ENCODE data around the gene TRMT1L. TPM values are rescaled to one million over a fixed set of nuclear protein-coding genes. Genes with fewer than 3 reads are reported as not detected.

Gene TRMT1L
- polyA plus RNA-seq, 6 donors from 2014 or later: 15.6 to 31.8 (median 22.9) TPM

DNA sequence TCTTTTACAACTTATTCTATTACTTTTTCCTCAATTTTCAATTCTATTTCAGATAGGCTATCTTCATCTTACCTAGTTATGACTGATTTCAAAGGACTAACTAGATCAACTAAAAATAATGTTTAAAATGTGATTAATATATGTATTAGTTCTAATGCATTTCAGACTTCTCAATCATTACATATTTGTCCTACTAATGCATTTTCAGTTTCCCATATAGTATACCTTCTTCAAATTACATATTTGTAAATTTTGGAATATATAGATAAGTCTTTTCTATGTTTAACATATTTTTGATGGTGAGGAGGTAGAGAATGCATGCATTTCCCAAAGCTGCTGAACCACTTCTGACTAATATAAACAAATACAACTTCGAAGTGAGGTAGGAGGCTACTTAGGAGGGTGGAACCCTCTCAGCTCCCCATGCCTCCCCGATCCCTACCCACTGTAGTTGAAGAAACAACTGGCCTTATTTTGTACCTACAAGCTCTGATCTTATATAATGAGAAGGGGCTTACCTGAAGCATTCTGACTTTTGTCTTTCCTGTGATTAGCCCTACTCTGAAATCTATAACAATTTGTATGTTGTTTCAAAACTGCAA, 1.7 kb downstream of the TRMT1L start:
- DNase-seq (no peak), ATAC-seq (ENCODE audit: low read depth in 2 of 2) (no peak)
- H3K36me3 Mint-ChIP-seq: peaks cover 0 to 8% of the 10 kb centered on the region in 2 donors
- peak overlapping the region; percentile 99 to 100 (median 100) for H3K27ac Mint-ChIP-seq
- peaks cover 25 to 45% (median 29%) of the 10 kb centered on the region in 3 donors for H3K4me1 Mint-ChIP-seq
- H3K27me3 Mint-ChIP-seq: no peaks in the 10 kb centered on the region
- no peaks in the 10 kb centered on the region for H3K9me3 Mint-ChIP-seq
- peak overlapping the region in 7 of 8 donors; percentile 92 to 100 (median 99) for H3K4me3 Mint-ChIP-seq

DNA sequence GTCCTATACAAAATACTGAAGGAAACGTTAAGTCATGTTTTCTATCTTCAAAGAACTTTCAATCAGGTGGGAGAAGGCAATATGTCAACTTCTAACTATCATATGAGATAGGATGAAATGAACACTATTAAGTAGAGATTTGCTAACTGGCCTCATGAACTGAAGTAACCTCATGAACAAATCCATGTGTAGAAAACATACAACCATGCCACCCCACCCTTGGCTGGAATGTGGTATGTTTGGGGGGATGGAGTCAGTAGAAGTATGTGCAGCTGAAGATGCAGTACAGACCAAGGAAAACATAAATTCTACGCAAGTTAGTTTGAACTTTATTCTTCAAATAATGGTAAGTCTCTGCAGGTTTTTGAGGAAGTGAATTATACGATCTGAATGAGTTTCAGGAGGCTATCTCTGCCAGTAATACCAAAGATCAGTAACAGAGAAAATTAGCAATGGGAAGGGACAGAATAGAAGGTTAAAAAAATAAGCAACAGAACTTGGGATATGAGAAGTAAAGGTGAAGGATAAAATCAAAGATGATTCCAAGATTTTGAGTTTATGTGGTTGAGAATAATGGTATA, 4.5 kb downstream of the TRMT1L start:
- Mint-ChIP-seq H3K4me3 (peak overlapping the region in 5 of 8 donors; percentile 9 to 69 (median 40)), H3K9me3 (no peaks in the 10 kb centered on the region), H3K27ac (peak overlapping the region in 5 of 6 donors; percentile 1 to 99 (median 21)), H3K36me3 (peaks cover 7 to 26% of the 10 kb centered on the region in 2 donors), H3K4me1 (peaks cover 17 to 41% (median 25%) of the 10 kb centered on the region in 3 donors), H3K27me3 (no peaks in the 10 kb centered on the region)
- no peak for ATAC-seq (ENCODE audit: low read depth in 2 of 2)
- no peak for DNase-seq

DNA sequence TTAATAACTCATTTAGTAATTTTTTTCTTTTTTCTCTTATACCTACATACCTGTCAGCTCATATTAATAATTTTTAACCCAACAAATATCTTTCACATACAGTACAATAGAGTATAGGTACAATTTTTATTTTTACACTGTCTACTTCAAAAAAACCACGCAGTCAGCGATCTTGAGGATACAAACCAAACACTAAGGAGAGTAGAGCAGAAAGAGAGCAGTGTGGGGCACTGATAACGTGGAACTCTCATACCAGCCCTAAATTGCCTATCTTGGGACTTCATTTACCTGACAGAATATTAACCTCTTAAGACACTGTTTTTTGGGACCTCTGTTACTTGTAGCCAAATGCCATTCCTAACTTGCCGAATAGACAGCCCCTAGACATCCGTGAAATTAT, 5.5 kb downstream of the TRMT1L start:
- Mint-ChIP-seq H3K36me3 (peaks cover 7 to 20% of the 10 kb centered on the region in 2 donors), H3K4me1 (peaks cover 17 to 41% (median 25%) of the 10 kb centered on the region in 3 donors)
- ATAC-seq (ENCODE audit: low read depth in 2 of 2): no peak

DNA sequence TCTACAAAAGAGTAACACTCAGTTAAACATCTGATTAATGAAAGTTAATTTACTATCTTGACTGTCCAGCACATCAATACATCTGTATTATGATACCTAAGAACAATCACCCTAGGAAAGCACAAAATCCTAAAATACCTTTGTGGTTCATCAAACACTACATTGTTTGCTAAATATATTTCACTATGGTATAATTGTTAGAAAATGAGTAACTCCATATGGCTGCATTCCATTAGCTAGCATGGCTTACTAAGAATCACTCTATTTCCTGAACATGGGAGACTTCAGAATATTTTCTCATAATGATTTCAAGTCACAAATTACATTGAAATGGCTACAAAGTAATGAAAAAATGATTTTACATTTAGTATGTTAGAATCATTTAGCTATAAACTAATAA, 12.5 kb downstream of the TRMT1L start:
- Mint-ChIP-seq H3K27me3 (no peaks in the 10 kb centered on the region), H3K27ac (no peak overlapping the region), H3K9me3 (no peaks in the 10 kb centered on the region), H3K36me3 (peaks cover 14 to 29% of the 10 kb centered on the region in 2 donors), H3K4me1 (peaks cover 0 to 7% (median 5%) of the 10 kb centered on the region in 3 donors), H3K4me3 (no peak overlapping the region)
- DNase-seq (no peak), ATAC-seq (ENCODE audit: low read depth in 2 of 2) (no peak)

More for the DNA sequence above, 5.5 kb downstream of the TRMT1L start:
- Mint-ChIP-seq H3K4me3 (no peak overlapping the region), H3K27ac (no peak overlapping the region), H3K9me3 (no peaks in the 10 kb centered on the region), H3K27me3 (no peaks in the 10 kb centered on the region)
- DNase-seq: no peak

DNA sequence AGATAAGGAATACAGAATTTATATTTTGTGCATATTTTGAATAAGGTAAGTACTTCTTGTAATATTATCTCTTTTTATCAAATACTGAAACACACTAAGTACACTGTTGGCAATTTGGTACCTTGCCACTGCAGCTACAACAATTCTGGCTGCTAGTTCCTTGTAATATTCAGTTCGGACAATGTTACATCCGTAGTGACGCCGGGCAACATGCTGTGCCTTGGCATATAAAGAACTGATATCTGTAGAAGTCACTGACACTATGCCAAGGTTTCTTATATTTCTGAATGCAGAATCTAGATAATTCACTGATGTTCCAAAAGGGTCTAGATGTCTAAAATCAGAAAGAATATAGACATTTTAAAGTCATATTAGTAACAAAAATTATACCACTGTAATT, 17.5 kb downstream of the TRMT1L start:
- Mint-ChIP-seq H3K36me3 (peaks cover 3 to 12% of the 10 kb centered on the region in 2 donors), H3K9me3 (no peaks in the 10 kb centered on the region), H3K27me3 (no peaks in the 10 kb centered on the region), H3K4me1 (no peaks in the 10 kb centered on the region), H3K4me3 (no peak overlapping the region), H3K27ac (no peak overlapping the region)
- DNase-seq: no peak
- ATAC-seq (ENCODE audit: low read depth in 2 of 2): no peak

DNA sequence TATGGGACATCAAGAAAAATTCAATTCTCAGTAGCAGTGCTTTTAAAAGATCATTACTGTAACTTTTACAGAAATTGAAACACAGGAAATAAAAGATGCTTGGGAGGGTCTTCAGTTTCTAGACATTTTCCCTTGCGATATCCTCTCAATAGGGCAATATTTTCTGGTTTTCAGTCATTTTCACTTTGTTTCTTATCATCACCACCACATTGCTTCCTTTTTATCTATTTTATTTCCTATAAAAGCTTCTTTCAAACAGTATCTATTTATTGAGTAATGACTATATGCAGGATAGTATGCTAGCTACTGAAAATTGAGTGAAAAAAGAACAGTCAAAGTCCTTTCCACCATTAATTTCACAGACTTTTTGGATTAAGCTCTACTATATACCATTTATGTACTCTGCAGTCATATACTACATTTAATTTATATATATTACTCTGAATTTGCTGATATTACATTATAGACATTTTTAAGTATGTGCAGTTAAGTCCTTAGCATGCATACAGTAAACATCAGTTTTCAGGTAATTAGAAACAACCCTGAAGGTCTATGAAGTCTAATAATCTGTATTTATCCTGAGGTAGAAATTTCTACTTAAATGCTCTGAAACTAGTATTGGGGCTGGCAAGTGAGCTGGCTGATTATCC, 18.7 kb downstream of the TRMT1L start:
- peak overlapping the region in 1 of 6 donors; percentile 63 for H3K27ac Mint-ChIP-seq
- no peak overlapping the region for H3K4me3 Mint-ChIP-seq
- no peaks in the 10 kb centered on the region for H3K4me1 Mint-ChIP-seq
- DNase-seq (no peak), ATAC-seq (ENCODE audit: low read depth in 2 of 2) (no peak)
- peaks cover 0 to 5% (median under 1%) of the 10 kb centered on the region in 7 donors for H3K9me3 Mint-ChIP-seq
- peaks cover 12 to 19% of the 10 kb centered on the region in 2 donors for H3K36me3 Mint-ChIP-seq
- H3K27me3 Mint-ChIP-seq: no peaks in the 10 kb centered on the region

DNA sequence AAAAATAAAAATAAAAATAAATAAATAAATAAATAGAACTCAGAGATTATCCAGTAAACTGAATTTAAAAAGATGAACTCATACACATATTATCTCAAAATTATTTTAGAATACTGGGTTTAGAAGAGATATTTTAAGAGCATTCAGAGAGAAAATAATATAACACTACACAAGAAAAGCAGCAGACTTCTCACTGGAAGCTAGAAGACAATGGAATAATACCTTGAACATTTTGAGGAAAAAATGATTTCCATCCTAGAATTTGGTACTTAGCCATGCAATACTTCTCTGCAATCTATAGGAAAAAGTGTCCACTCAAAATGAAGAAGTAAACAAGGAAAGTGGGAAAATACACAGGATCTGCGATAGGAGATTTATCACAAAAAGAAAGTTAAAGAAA, 24.2 kb downstream of the TRMT1L start:
- ATAC-seq (ENCODE audit: low read depth in 2 of 2): no peak
- H3K4me3 Mint-ChIP-seq: no peak overlapping the region
- no peak overlapping the region for H3K27ac Mint-ChIP-seq
- H3K36me3 Mint-ChIP-seq: peaks cover 23 to 29% of the 10 kb centered on the region in 2 donors
- no peaks in the 10 kb centered on the region for H3K4me1 Mint-ChIP-seq
- H3K9me3 Mint-ChIP-seq: peaks cover 0 to 11% (median 5%) of the 10 kb centered on the region in 7 donors
- DNase-seq: no peak
- no peaks in the 10 kb centered on the region for H3K27me3 Mint-ChIP-seq

DNA sequence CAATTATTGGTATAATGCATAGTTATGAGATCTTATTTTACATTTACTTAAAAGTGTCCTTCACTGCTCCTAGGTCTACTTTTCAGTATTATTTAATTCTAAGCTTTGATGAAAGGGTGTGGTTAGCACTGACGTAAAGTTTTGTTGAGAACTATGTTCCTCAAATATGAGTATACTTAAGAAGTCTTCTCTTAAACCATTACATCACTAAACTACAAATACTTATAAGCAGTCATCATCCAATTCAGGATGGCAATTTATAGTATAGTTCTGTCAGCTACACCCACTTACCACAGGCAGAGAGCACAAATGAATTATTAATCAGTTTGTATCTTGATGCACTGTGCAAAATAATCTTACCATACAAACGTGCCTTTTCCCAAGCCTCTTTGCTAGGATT, 27.0 kb downstream of the TRMT1L start:
- no peak for ATAC-seq (ENCODE audit: low read depth in 2 of 2)
- peaks cover 29 to 30% of the 10 kb centered on the region in 2 donors for H3K36me3 Mint-ChIP-seq
- peak overlapping the region in 1 of 6 donors; percentile 85 for H3K27ac Mint-ChIP-seq
- H3K4me3 Mint-ChIP-seq: no peak overlapping the region
- H3K4me1 Mint-ChIP-seq: no peaks in the 10 kb centered on the region
- no peaks in the 10 kb centered on the region for H3K27me3 Mint-ChIP-seq
- H3K9me3 Mint-ChIP-seq: peaks cover 0 to 11% (median 5%) of the 10 kb centered on the region in 7 donors
- DNase-seq: no peak

DNA sequence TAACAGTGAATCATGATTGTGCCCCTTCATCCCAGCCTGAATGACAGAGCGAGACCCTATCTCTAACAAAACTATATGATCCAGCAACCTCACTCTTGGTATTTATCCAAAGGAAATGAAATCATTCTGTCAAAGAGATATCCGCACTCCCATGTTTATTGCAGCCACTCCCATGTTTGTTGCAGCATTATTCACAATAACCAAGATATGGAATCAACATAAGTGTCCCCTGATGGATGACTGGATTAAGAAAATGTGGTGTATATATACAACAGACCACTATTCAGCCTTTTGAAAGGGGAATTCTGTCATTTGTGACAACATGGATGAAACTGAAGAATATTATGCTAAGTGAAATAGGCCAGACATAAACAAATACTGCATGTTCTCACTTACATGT, 44.4 kb downstream of the TRMT1L start:
- Mint-ChIP-seq H3K27me3 (no peaks in the 10 kb centered on the region), H3K36me3 (peaks cover 9 to 18% of the 10 kb centered on the region in 2 donors), H3K4me3 (no peak overlapping the region), H3K4me1 (no peaks in the 10 kb centered on the region), H3K9me3 (peaks cover 10 to 37% (median 22%) of the 10 kb centered on the region in 7 donors), H3K27ac (peak overlapping the region in 1 of 6 donors; percentile 69)
- ATAC-seq (ENCODE audit: low read depth in 2 of 2) (no peak), DNase-seq (no peak)

DNA sequence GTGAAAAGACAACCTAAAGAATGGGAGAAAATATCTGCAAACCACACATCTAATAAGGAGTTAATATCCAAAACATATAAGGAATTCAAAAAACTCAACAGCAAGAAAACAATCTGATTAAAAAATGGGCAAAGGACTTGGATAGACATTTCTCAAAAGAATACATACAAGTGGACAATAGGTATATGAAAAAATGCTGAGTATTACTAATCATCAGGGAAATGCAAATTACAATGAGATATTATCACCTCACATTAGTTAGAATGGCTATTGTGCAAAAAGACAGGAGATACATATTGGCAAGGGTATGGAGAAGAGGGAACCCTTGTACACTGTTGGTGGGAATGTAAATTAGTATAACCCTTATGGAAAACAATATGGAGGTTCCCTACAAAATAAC, 44.9 kb downstream of the TRMT1L start:
- Mint-ChIP-seq H3K36me3 (peaks cover 9 to 13% of the 10 kb centered on the region in 2 donors), H3K9me3 (peaks cover 10 to 42% (median 24%) of the 10 kb centered on the region in 7 donors), H3K4me3 (no peak overlapping the region), H3K4me1 (no peaks in the 10 kb centered on the region), H3K27ac (peak overlapping the region in 1 of 6 donors; percentile 69), H3K27me3 (no peaks in the 10 kb centered on the region)
- DNase-seq: no peak
- ATAC-seq (ENCODE audit: low read depth in 2 of 2): no peak

DNA sequence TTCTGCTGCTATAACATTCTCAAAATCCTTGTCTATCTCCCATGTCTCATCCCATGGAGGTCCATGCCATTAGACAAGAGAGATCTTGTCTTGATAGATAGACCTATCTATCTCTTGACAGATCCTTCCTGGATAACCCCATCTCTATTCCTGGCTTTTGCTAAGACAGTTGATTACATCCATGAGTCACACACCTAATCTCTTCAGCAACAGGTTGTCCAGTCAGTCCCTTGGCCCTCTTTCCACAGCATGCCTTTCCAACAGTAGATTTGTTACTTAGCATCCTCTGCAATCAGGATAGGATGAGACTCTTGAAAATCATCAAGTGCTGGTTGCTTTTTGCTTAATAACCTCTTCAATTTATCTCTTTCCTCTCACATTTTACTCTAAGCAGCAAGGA, 46.6 kb downstream of the TRMT1L start:
- ATAC-seq (ENCODE audit: low read depth in 2 of 2) (no peak), DNase-seq (no peak)
- Mint-ChIP-seq H3K4me1 (no peaks in the 10 kb centered on the region), H3K27me3 (no peaks in the 10 kb centered on the region), H3K9me3 (peaks cover 10 to 50% (median 27%) of the 10 kb centered on the region in 7 donors), H3K27ac (no peak overlapping the region), H3K36me3 (peaks cover 10 to 19% of the 10 kb centered on the region in 2 donors), H3K4me3 (no peak overlapping the region)

DNA sequence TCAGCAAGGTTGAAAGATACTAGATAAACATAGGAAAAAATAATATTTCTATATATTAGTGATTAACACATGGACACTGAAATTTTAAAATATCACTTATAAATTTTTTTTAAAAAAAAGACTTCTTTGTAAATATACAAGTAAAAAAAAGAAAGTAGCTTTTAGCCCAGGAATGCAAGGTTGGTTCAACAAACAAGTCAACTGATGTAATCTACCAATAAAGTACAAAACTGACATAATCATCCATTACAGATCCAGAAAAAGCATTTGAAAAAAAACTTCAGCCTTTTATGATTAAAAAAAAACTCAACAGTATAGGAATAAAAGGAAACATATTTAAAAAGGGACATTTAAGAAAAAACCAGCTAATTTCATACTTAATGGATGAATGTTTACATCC, 48.4 kb downstream of the TRMT1L start:
- no peak overlapping the region for H3K4me3 Mint-ChIP-seq
- no peaks in the 10 kb centered on the region for H3K4me1 Mint-ChIP-seq
- no peaks in the 10 kb centered on the region for H3K27me3 Mint-ChIP-seq
- no peak overlapping the region for H3K27ac Mint-ChIP-seq
- ATAC-seq (ENCODE audit: low read depth in 2 of 2): no peak
- H3K36me3 Mint-ChIP-seq: peaks cover 19% of the 10 kb centered on the region in 2 donors
- H3K9me3 Mint-ChIP-seq: peaks cover 10 to 50% (median 27%) of the 10 kb centered on the region in 7 donors
- no peak for DNase-seq

DNA sequence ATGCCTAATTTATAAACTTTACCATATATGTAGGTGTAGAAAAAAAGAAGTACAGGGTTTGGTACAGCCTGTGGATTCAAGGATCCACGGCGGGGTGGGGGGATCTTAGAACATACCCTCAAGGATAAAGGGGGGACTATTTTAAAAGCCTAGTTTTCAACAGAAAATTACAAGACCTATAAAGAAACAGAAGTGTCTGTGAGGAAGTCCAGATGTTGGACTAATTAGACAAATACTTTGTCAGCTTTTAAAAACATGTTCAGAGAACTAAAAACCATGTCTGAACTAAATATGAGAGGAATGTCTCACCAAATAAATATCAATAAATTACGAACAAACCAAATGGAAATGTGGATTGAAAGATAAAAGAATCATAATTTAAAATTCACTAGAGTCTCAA, 51.6 kb downstream of the TRMT1L start:
- Mint-ChIP-seq H3K4me1 (no peaks in the 10 kb centered on the region), H3K36me3 (peaks cover 13 to 44% of the 10 kb centered on the region in 2 donors), H3K27ac (no peak overlapping the region), H3K4me3 (no peak overlapping the region), H3K9me3 (peaks cover 7 to 38% (median 26%) of the 10 kb centered on the region in 7 donors), H3K27me3 (no peaks in the 10 kb centered on the region)
- DNase-seq: no peak
- no peak for ATAC-seq (ENCODE audit: low read depth in 2 of 2)

DNA sequence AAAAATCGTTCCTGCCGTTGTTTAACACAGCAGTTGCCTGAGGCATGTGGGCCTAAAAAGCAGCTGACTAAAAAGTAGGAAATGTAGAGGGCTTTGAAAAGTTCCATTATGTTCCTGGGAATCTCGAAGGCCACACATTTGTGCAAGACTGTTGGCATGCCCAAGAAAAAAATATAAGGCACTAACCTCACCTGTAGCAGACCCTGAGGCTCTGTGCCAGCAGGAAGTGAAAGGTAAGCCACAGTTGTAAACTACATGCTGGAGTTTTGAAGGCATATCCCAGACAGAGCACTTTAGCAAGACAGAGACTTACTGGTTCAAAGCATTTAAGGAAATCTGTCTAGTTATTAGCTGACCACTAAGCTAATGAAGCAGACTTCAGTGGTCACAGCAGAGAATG, 52.7 kb downstream of the TRMT1L start:
- Mint-ChIP-seq H3K36me3 (peaks cover 11 to 48% of the 10 kb centered on the region in 2 donors), H3K4me1 (no peaks in the 10 kb centered on the region), H3K9me3 (peaks cover under 1 to 28% (median 21%) of the 10 kb centered on the region in 7 donors), H3K27ac (no peak overlapping the region), H3K4me3 (no peak overlapping the region), H3K27me3 (no peaks in the 10 kb centered on the region)
- DNase-seq (no peak), ATAC-seq (ENCODE audit: low read depth in 2 of 2) (no peak)
